LNCaP clone FGC (cell line): ENCODE results near the gene GFOD2.

Experiments
- DNase-seq: peaks from one replicate; pipeline ENCODE4 v3.0.0-alpha.2; 2011; ENCODE audit warnings: low read depth
- H3K4me3 ChIP-seq: 2 replicates; pipeline ENCODE4 v1.5.1; 2011; ENCODE audit warnings: mild to moderate bottlenecking, low read depth, low read length, control low read depth
- CTCF ChIP-seq: IDR thresholded peaks from 2 replicates; pipeline ENCODE4 v1.5.1; 2012; ENCODE audit warnings: mild to moderate bottlenecking; ENCODE audit not compliant: control insufficient read depth, insufficient read depth; ENCODE audit errors: extremely low read depth

Gene GFOD2

GRCh38 chr16:67666559-67667452 is 52.3 kb downstream of the GFOD2 start, which contains the start of the genes C16orf86 and ENKD1:
Gene C16orf86 (plus strand): TSS chr16:67666814. CDS start chr16:67666971, 157 bp downstream.
Gene ENKD1 (minus strand): TSS chr16:67666750. CDS start chr16:67666442, 308 bp downstream.
- H3K4me3 ChIP-seq, result peak within 1 kb of the TSS; percentile 67
- DNase-seq, result no peak
- TF ChIP-seq CTCF, result no peak

DNA sequence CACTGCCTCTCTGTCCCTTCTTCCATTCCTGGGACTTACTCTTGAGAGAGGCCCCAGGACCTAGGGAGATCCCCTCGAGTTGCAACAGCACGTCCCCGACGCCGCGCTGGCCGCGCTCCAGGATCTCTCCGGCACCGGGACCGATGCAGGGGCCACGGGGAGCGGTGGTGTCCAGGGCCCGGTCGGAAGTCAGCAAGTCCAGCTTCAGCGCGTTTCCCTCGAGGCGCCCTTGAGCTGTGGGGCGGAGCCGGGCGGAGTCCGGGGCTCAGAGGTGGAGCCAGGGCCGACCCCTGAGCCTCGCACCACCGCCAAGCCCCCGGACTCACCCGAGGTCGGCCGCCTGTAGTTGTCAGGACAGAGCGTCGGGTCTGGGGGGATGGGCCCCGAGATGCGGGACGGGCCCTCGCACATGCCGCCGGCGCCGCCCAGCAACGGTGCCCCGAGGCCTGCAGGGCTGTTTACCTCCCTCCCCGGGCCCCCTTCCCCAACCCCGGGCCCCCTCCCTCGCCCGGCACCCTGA is 53.0 kb downstream of the GFOD2 start:
- no peak for DNase-seq
- peak overlapping the region; percentile 67 for H3K4me3 ChIP-seq

GRCh38 chr16:67665598-67665997 is 53.5 kb downstream of the GFOD2 start:
- H3K4me3 ChIP-seq, result peak overlapping the region; percentile 67
- TF ChIP-seq CTCF, result no peak
- DNase-seq, result no peak

More for the DNA sequence above, 53.0 kb downstream of the GFOD2 start:
- TF ChIP-seq CTCF, result no peak

- no peak overlapping the region for H3K4me3 ChIP-seq
These were observed 54.2 kb downstream of the GFOD2 start for GRCh38 chr16:67664871-67665270.

GRCh38 chr16:67664258-67664657 is 54.9 kb downstream of the GFOD2 start:
- H3K4me3 ChIP-seq, result no peak overlapping the region
- DNase-seq, result no peak
- TF ChIP-seq CTCF, result no peak

More at GRCh38 chr16:67664871-67665270, 54.2 kb downstream of the GFOD2 start:
- no peak for TF ChIP-seq CTCF
- no peak for DNase-seq

DNA sequence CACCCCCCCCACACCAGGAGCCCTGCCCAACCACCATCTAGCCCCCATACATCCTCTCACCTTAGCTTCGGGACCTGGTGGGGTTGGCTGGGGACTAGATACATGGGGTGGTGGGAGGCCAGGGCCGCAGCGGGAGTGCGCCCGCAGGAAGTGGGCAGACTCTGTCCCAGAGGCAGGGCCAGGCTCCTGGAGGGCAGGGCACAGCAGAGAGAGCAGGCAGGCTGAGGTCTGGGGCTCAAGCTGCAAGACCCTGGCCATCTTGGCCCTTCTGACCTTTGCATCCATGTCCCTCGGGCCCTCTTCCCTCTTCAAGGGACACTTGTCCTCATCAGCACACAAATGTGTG is 55.3 kb downstream of the GFOD2 start:
- no peak for TF ChIP-seq CTCF
- H3K4me3 ChIP-seq, result no peak overlapping the region
- no peak for DNase-seq
